NCI-H524 treated with DMSO at 0.1 percent for 48 hours (cell line): ENCODE results near the gene TACC2.
"Not testable (repeated sequence)": the region's sequence is repeated elsewhere in the genome, so short reads cannot be mapped to it uniquely, and the experiment has no call there.

ENCODE experiments used
- DNase-seq: peaks from one replicate; lab custom pipeline; 2025; lab: John Stamatoyannopoulos, UW

TACC2 gene

DNA sequence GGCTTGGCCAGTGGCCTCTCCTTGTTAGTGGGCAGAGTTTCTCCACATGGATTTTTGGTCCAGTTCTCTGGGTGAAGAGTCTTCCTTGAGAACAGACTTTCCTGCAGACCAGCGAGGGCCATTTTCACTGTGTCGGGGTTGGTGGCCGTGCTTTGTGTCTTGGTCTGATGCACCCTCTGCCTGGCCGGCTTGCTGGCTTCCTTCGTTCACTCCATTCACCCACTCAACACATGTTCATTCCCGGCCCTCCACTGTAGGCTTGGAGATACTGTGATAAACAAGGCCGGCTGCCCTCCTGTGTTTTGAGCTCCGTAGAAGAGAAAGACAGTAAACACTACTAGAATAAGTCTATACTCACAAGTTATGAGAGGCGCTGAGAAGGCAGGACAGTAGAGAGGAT, 205.3 kb downstream of the TACC2 start:
- no peak for DNase-seq

DNA sequence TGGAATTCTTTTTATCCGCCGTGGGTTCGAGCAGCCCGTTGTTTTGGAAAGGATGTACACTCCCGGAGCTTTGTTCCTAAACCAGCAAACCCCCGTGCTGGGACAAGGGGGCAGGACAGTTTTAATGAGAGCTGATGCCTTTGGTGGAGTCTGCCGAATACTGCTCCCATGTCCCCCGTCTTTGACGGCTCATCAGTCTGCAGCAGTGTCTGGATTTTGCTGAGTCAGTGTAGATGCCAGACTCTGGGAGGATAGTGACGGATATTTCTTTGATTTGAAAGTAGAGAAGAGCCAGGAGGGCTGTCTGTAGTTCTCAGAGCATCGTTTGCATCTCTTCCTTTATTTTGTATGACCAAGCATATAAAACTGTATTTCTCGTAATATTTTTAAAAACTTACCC, 207.3 kb downstream of the TACC2 start:
- DNase-seq, result no peak

DNA sequence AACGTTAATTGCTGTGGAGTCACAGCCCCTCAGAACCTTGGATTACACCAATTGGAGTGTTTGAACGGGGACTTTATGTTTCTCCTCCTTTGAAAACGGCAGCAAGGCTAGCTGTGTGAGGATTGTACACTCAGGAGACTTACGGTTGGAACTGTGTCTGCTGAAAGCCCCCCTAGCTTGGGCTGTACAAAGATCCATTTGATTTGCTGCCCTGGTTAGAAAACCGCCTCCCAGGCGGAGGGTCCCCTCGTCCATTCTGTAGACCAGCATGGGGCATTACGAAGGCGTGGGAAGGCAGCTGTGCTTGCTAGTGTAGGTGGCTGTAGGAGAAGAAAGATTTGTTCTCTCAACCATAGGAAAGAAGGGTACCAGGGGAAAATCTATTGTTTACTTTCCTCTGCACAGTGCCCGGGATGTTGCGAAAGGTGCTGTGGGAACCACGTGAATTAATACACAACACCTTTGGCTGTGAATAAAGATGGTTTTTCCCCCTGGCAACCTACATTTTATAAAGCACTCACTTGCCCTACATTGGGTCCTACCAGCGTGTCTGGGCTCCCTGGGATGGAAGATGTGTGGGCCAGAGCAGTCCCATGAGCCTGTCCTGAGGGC, 208.8 kb downstream of the TACC2 start:
- DNase-seq, result no peak

DNA sequence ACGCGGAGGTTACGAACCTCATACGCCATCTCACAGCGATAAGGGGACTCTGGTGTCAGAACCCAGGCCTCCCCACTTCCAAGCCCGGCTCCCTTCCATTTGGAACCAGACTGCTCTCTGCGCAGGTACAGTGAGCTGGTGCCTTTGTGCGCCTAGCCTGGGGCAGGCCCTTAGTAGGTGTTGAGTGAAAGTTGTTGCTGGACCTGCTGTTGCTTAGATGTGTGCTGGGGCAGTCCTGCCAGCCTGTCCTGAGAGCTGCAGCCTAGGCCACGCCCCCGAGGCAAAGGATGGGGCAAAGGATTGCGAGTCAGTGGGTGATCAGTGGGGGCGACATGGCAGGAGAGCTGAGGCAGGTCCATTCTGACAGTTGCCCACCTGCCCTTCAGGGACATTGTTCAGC, 209.7 kb downstream of the TACC2 start:
- no peak for DNase-seq

DNA sequence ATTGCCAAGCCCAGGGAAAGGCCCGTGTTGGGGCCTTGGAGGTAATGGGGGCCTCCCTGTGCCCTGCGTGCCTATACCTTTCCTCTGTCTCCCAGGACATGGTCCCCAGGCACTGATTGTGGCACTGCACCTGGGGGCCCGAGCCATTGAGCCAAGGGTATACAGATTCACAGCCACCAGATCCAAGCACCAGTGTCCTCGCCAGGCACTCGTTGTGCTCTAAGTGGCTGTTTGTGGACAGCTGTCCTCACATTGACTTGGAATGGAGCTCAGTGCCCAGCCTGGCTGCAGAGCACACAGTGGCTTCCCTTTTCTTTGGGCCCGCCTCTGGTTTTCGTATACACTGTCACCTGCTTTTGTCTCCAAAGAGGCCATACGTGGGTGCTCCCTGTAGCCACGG, 210.1 kb downstream of the TACC2 start:
- no peak for DNase-seq

DNA sequence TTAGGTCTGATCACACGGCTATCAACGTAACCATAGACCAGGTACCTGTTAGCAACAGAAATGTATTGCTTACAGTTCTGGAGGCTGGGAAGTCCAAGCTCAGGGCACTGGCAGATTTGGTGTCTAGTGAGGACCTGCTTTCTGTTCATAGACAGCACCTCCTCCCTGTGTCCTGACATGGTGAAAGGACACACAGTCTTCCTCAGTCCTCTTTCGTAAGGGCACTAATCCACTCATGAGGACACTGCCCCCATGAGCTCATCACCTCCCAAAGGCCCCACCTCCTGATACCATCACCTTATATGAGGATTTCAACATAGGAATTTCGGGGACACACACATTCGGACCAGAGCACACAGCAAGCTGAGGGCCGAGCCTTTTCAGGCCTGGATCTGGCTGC, 210.7 kb downstream of the TACC2 start:
- no peak for DNase-seq

DNA sequence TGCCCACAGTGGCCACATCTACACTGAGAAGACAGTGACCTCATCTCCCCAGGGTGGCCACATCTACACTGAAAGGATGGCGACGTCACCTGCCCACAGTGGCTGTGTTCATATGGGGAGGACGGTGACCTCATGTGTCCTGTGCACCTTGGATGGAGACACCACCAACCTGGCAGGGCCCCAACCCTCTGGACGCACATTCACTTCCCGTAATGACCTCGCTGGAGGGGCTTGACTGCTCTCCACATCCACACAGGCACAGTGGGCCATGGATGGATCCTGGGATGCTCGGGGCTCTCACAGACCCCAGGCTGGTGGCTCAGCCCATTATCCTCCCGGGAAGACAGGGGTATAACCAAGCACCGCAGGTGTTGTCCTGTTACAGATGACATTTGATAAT, 212.4 kb downstream of the TACC2 start:
- DNase-seq, result no peak

DNA sequence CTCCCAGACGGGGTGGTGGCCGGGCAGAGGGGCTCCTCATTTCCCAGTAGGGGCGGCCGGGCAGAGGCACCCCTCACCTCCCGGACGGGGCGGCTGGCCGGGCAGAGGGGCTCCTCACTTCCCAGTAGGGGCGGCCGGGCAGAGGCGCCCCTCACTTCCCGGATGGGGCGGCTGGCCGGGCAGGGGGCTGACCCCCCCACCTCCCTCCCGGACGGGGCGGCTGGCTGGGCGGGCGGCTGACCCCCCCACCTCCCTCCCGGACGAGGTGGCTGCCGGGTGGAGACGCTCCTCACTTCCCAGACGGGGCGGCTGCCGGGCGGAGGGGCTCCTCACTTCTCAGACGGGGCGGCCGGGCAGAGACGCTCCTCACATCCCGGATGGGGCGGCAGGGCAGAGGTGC, 214.2 kb downstream of the TACC2 start:
- DNase-seq, result not testable (repeated sequence)

DNA sequence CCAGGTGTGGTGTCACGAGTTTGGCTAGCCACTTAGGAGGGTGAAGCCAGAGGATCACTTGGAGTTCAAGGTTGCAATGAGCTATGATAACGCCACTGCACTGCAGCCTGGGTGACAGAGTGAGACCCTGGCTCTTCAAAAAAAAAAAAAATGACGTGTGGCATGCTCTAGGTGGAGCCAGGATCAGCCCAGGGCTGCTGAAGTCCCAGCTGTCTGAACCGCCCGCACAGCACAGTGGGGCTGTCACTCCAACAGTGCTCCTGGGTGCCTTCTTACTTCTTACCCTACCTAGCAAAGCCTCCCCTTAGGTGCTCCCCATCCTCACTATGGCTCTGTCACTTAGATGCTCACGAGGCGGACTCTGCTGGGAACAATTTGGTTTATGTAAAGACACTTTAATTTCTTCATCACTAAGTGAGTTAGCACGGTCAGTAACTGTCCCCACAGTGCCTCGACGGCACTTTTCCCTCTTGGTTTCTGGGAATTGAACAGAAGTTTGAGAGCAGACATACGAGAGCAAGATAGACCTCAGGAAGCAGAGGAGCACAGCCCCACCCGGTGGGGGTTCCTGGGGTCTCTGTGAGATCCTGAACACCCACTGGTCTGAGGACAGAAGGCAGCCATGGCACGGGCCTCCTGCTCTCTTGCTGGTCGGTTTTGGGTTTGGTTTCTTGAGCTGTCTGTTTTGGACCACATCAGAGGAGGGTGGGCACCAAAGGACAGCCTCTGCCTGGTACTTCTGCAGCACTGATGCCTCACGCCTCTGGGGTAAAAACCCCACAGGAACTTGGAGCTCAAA, 215.9 kb downstream of the TACC2 start:
- no peak for DNase-seq

DNA sequence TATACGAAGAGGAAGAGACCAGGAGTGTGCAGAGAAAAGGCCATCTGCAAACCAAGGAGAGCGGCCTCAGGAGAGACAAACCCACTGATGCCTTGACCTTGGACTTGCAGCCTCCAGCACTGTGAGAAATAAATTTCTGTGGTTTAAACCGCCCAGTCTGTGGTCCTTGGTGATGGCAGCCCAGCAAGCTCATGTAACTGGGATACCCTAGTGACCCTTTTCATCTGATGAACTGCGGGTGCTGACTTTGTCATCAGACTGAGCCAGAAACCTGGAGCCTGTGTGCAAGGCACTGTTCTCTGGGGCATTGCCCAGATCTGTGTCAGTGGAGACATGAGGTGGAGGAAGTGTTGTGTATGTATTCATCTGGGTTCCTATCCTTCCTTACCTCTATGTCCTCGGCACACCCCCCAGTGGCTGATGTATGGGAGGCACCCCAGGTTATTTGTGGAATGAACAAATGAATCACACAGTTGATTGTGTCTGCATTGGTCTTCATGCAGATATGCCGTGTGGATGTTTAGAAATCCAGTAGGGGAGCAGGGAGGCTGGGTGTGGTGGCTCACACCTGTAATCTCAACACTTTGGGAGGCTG, 217.6 kb downstream of the TACC2 start:
- DNase-seq, result no peak

DNA sequence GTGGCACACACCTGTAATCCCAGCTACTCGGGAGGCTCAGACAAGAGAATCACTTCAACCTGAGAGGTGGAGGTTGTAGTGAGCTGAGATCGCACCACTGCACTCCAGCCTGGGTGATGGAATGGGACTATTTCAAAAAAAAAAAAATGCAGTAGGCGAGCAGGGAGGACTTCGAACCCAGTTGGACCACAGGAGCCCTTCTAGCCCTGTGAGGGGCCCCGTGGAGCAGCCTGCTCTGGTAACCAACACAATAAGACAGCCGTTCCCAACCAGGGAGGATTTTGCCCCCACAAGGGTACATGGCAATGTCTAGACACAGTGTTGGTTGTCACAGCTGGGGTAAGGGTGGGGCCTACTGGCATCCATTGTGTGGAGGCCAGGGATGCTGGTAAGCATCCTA, 218.2 kb downstream of the TACC2 start:
- no peak for DNase-seq

DNA sequence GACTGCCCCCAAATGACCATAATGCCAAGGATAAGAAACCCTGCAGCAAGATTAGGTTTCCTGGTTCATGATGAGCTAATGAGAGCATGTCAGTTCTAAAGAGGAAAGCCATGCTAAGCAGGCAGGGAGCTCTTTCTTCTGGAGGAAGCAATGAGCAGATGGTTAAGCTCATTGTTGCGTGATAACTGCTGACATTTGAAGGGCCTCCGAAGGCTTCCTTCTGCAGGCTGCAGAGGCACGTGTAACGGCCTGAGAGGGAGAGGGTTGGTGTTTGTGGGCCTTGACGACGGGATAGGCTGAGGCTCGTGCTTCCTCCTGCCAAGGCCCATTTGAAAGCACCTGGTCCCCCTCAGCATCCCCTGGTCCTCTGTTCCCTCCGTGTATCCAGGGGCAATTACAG, 218.6 kb downstream of the TACC2 start:
- DNase-seq, result peak; percentile 27

DNA sequence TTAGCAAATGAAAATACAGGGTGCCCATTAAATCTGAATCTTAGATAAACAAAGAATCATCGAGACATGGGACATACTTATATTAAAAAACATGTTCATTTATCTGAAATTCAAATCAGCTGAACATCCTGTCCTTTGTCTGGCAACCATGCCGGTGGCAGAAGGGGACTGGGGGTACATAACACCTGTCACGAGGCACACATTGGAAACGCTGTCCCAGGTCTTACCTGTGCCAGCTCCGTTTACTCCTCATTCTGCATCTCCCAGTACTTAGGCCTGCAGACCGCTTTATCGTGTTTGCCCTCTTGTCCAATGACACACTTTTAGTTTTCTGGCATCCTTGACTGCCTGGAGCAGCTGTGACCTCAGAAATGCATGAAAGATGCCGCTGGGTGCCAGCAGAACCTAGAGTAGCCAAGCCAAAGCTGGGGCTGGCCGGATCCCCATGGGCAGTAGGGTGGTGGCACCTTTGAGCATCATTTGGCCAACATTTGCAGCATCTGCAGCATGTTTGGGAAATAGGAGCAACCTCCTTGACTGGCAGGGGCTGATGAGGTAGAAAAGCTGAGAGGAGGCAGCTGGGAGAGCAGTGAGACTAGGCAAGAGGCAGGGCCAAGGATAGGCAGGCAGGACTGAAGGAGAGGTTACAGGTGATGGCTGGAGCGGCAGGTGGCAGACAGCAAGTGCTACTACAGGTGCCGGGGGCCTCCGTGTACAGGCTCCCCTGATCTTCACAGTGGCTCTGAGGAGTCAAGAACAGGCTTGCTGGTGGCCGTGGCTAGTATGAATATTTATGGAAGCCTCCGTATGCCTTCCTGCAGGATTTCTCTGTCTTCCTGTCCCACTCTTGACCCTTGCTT, 219.8 kb downstream of the TACC2 start:
- DNase-seq, result no peak

DNA sequence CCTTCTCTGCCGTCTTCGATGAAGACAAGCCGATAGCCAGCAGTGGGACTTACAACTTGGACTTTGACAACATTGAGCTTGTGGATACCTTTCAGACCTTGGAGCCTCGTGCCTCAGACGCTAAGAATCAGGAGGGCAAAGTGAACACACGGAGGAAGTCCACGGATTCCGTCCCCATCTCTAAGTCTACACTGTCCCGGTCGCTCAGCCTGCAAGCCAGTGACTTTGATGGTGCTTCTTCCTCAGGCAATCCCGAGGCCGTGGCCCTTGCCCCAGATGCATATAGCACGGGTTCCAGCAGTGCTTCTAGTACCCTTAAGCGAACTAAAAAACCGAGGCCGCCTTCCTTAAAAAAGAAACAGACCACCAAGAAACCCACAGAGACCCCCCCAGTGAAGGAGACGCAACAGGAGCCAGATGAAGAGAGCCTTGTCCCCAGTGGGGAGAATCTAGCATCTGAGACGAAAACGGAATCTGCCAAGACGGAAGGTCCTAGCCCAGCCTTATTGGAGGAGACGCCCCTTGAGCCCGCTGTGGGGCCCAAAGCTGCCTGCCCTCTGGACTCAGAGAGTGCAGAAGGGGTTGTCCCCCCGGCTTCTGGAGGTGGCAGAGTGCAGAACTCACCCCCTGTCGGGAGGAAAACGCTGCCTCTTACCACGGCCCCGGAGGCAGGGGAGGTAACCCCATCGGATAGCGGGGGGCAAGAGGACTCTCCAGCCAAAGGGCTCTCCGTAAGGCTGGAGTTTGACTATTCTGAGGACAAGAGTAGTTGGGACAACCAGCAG, 221.7 kb downstream of the TACC2 start:
- DNase-seq, result no peak

DNA sequence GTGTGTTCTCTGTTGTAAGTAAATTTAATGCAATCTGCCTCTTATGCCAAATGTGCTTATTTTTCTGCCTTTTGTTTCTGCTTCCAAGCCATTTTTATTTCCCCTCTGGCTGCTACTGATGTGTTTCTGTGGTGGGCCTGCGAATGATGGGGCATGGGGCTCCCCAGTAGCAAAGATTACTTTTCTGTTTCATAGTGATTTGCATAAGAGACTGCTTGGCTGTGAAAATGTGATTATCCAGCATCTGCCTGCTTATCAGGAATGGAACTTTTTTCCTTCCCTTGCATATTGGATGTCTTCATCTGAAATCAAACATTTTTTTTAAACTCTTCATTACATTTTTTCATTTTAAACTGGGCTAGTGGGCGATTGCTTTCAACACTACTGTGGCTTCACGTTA, 224.4 kb downstream of the TACC2 start:
- DNase-seq, result no peak

DNA sequence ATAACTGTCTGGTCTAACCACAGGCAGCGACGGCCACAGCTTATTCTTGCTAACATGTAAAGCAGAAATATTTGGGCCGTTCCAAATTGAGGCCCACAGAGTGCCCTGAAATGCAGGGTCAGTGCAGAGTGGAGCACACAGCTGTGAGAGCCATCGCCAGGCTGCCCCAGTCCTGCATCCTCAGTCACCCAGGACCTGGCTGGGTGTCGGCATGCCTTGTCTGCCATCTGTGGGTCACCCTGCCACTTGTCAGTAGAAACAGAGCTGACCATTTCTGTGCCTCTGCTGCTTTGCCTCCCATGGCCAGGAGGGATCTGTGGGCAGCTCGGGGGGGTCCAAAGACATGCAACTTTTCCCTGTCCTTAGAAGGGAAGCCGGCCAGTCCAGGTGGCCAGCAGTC, 224.8 kb downstream of the TACC2 start:
- no peak for DNase-seq

DNA sequence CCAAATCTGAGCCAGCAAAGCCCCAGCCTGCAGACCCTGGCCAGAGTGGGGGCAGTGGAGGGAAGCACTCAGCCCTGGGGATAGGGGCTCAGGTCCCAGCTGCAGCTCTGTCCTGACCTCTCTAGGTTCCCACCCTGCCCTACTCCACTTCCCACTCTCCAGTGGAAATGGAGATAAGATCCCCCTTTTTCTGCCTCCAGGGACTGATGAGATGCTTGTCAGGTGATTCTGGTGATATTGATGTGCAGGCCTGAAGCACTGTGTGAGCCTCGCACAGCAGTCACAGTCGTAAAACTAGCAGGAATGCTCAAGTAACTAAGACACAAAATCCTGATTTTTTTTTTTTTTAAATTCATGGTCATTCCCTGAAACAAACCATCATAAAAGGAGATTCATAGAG, 227.1 kb downstream of the TACC2 start:
- no peak for DNase-seq

DNA sequence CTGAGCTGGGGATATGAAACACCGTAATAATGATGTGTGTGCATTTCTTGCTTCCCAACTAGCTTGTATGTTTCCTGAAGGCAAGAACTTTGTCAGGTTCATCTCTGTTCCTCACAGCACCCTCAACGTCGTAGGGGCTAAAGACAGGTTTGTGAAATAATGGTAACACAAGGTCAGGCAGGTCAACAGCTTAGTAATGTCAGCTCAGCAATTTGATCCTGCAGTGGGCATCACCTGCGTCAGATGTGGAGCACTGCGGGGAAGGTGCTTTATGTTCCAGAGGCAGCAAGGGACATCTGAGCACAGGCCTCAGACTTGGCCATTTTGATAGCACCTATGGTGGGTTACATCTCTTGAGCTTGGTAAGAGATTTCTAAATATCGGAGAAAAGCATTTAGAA, 230.4 kb downstream of the TACC2 start:
- DNase-seq, result no peak

DNA sequence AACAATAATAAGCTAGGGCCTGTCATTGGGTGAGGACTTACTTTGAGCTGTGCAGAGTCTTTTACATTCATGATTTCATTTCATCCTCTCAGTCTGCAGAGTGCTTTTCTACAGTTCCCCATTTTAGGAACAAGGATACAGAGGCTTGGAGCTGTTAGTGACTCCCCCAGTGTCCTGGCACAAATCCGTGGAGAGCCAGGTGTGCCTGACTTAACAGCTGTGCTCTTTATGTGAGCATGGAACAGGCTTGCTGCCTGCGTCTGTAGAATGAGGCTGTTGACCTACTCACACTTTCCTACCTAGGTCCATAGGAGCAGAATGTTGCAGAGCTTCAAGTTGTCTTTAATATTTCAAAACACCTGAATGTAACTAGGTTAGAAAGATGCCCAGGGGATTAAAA, 231.8 kb downstream of the TACC2 start:
- DNase-seq, result no peak

DNA sequence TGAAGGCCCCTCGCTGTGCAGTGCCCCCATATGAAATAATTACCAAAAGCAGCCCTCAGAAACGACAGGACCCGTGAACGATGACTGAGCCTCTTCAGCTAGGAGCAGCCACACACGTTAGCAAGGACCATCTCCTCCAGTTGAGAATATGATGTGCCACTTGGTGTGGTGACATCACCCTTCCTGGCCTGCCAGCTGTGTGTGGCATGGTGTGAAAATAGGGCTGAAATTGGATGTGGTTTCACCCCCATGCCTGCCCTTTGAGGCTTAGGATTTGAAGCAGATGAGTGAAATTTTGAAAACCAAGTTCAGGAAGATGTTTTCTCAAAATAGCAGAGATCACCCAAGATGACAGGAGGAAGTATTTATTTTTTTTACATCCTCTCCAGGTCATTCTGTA, 233.0 kb downstream of the TACC2 start:
- no peak for DNase-seq

DNA sequence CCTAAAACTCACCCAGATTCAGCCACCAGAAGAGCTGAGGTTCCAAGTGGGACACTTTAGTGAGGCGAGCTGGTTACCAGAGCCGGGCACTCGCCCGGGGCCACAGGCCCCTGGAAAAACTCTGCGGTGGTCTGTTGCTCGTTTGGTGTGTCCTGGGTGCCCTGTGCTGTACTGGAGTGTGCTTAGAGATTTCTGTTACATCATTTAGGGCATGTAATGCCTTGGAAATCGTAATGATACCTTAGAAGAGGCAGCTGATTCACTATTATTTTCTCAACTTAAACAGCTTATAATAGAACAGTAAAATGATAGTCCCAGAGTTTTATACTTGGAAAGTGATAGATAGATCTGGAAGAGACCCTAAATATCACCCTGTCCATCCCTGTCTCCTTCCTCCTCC, 233.7 kb downstream of the TACC2 start:
- no peak for DNase-seq

DNA sequence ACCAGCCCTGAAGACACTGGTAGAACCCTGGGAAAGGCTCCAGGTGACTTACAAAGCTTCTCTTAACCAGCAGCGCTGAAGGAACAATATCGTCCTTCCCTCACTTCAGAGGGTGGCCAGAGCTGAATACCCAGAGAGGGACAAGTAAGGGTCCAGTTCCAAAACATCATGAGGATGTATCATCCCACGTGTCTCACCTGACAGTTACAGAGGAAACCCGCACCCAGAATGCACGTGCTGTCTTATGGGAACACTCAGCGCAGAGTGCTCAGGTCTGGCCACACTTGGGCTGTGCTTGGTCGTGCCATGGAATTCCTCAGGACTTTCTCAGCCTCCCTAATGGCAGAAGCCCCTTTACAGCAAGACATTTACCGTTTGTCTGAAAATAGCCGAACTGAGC, 235.2 kb downstream of the TACC2 start:
- no peak for DNase-seq
